MM.1S (cell line): ENCODE results near the gene IGSF10.

ENCODE experiments used
- DNase-seq: peaks from one replicate; pipeline ENCODE4 v3.0.0-alpha.2; 2015
- H2AFZ ChIP-seq: fragments of 300-600 bp; sonication (generic); 2 replicates; pipeline ENCODE4 v1.6.0; 2016; ENCODE audit warnings: antibody characterized with exemption, low read length
- H3F3A ChIP-seq: fragments of 300-600 bp; sonication (generic); 2 replicates; pipeline ENCODE4 v1.6.1; 2016; ENCODE audit warnings: mild to moderate bottlenecking, antibody characterized with exemption, low read length, moderate library complexity, mixed read lengths; ENCODE audit not compliant: insufficient read depth
- H3K27ac ChIP-seq: fragments of 300-600 bp; sonication (generic); 2 replicates; pipeline ENCODE4 v1.5.1; 2016; ENCODE audit warnings: mild to moderate bottlenecking, low read length
- H3K27me3 ChIP-seq: fragments of 300-600 bp; sonication (generic); replicated peaks from 2 replicates; pipeline ENCODE4 v1.6.0; 2016; ENCODE audit warnings: low read length; ENCODE audit not compliant: insufficient read depth
- H3K36me3 ChIP-seq: fragments of 300-600 bp; sonication (generic); replicated peaks from 2 replicates; pipeline ENCODE4 v1.6.1; 2016; ENCODE audit warnings: mild to moderate bottlenecking, low read length, mixed read lengths; ENCODE audit not compliant: insufficient read depth
- H3K4me1 ChIP-seq: fragments of 300-600 bp; sonication (generic); 2 replicates; pipeline ENCODE4 v1.6.1; 2016; ENCODE audit warnings: low read length, mixed read lengths
- H3K4me2 ChIP-seq: fragments of 300-600 bp; sonication (generic); 2 replicates; pipeline ENCODE4 v1.6.0; 2016; ENCODE audit warnings: low read depth, low read length
- H3K4me3 ChIP-seq: fragments of 300-600 bp; sonication (generic); 2 replicates; pipeline ENCODE4 v1.5.1; 2016; ENCODE audit warnings: low read length, mixed read lengths
- H3K79me2 ChIP-seq: fragments of 300-600 bp; sonication (generic); 2 replicates; pipeline ENCODE4 v1.6.1; 2016; ENCODE audit warnings: mixed run types, low read length, mixed read lengths
- H3K9ac ChIP-seq: fragments of 300-600 bp; sonication (generic); 2 replicates; pipeline ENCODE4 v1.6.1; 2016; ENCODE audit warnings: low read length, mixed read lengths
- H3K9me2 ChIP-seq: fragments of 300-600 bp; sonication (generic); replicated peaks from 2 replicates; pipeline ENCODE4 v1.6.1; 2016; ENCODE audit warnings: mild to moderate bottlenecking, low read length, mixed read lengths; ENCODE audit not compliant: insufficient read depth
- H3K9me3 ChIP-seq: fragments of 300-600 bp; sonication (generic); replicated peaks from 2 replicates; pipeline ENCODE4 v1.6.1; 2016; ENCODE audit warnings: mild to moderate bottlenecking, low read length, mixed read lengths; ENCODE audit not compliant: insufficient read depth
- H4K20me1 ChIP-seq: fragments of 300-600 bp; sonication (generic); 2 replicates; pipeline ENCODE4 v1.6.1; 2016; ENCODE audit warnings: mild to moderate bottlenecking, low read length, moderate library complexity, mixed read lengths; ENCODE audit not compliant: insufficient read depth
- CTCF ChIP-seq: fragments of 300-600 bp; sonication (generic); IDR thresholded peaks from 2 replicates; pipeline ENCODE4 v1.5.1; 2016; ENCODE audit warnings: antibody characterized with exemption, low read length, mixed read lengths
- EZH2 ChIP-seq: fragments of 300-600 bp; sonication (generic); optimal IDR thresholded peaks from 2 replicates; pipeline ENCODE3; 2017; ENCODE audit warnings: low read depth, mild to moderate bottlenecking, antibody characterized with exemption, low read length, mixed read lengths
- EZH2phosphoT487 ChIP-seq: fragments of 300-600 bp; sonication (generic); IDR thresholded peaks from 2 replicates; pipeline ENCODE4 v1.6.1; 2018; ENCODE audit warnings: antibody characterized with exemption, low read length

IGSF10 gene

DNA sequence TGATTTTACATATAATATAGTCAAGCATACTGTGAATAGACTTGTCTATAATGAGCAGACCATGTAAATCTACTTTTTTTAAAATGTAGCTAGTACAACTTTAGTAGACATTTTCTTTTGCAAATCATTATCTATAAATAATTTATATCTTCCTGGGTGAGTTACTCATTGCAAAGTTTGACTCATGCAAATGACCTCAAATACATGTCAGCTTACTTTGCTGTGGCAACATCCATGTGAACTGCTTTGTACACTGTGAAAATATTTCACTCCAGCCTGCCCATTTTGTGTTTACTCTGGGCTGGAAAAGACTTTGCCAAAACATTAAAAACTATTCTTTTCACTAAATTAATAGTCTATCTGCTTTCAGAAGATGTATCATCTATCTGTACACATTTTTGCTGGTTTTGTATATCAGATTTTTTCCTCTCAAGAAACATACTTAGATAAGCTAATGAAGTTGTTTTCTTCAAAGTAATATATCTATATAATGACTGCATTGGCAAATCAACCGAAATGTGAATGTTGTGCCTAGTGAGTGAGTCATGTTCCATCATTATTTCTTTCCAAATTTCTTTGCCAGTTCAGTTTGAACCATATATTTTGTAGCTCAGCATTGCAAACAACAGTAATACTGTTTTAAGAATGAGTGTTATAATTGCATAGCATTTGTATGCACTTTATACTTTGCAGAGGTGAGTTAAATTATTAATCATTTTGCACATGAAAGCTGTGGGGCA lies 26.5 kb downstream of the IGSF10 start:
- H2AFZ ChIP-seq: no peak overlapping the region
- no peak overlapping the region for H3K9ac ChIP-seq
- no peaks in the 10 kb centered on the region for H3K36me3 ChIP-seq
- H3K9me2 ChIP-seq: no peaks in the 10 kb centered on the region
- TF ChIP-seq EZH2phosphoT487 (no peak), CTCF (no peak), EZH2 (no peak)
- no peaks in the 10 kb centered on the region for H3F3A ChIP-seq
- no peaks in the 10 kb centered on the region for H3K4me1 ChIP-seq
- H4K20me1 ChIP-seq: no peaks in the 10 kb centered on the region
- no peak overlapping the region for H3K4me3 ChIP-seq
- H3K79me2 ChIP-seq: no peaks in the 10 kb centered on the region
- H3K27ac ChIP-seq: no peak overlapping the region
- H3K9me3 ChIP-seq: no peaks in the 10 kb centered on the region
- no peak for DNase-seq
- H3K4me2 ChIP-seq: no peak overlapping the region
- H3K27me3 ChIP-seq: no peaks in the 10 kb centered on the region

GRCh38 chr3:151432616-151433372 lies 28.1 kb downstream of the IGSF10 start:
- Histone ChIP-seq H3K9me2 (no peaks in the 10 kb centered on the region), H3K27ac (no peak overlapping the region), H3K79me2 (no peaks in the 10 kb centered on the region), H2AFZ (no peak overlapping the region), H3K9ac (no peak overlapping the region), H3K27me3 (no peaks in the 10 kb centered on the region), H4K20me1 (no peaks in the 10 kb centered on the region), H3K4me3 (no peak overlapping the region), H3K9me3 (no peaks in the 10 kb centered on the region), H3K36me3 (no peaks in the 10 kb centered on the region), H3K4me2 (no peak overlapping the region), H3F3A (no peaks in the 10 kb centered on the region), H3K4me1 (no peaks in the 10 kb centered on the region)
- DNase-seq: no peak
- no peak for TF ChIP-seq EZH2phosphoT487
- no peak for TF ChIP-seq CTCF
- TF ChIP-seq EZH2: no peak

DNA sequence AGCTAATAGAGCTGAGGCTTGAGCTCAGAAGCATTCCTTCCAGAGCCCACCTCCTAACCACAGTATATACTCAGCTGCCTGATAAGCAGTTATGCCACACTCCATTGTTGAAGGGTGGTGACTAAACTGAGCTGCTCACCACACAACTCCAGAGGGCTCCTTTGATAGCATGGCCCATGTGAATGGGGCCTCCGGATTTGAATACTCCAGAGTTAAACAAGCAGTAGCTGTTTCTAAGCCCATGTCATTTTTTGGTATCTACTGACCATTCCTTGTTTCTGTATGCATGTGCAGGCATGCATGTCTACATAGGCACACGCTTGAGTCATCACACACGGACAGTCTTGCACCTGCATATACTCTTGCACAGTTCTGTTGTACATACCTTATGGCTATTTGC lies 28.9 kb downstream of the IGSF10 start:
- no peaks in the 10 kb centered on the region for H3K27me3 ChIP-seq
- TF ChIP-seq CTCF: no peak
- no peak for TF ChIP-seq EZH2phosphoT487
- TF ChIP-seq EZH2: no peak
- H3K4me3 ChIP-seq: no peak overlapping the region
- no peaks in the 10 kb centered on the region for H3K9me2 ChIP-seq
- no peaks in the 10 kb centered on the region for H3K79me2 ChIP-seq
- H3K27ac ChIP-seq: no peak overlapping the region
- no peaks in the 10 kb centered on the region for H3K36me3 ChIP-seq
- H3K4me1 ChIP-seq: no peaks in the 10 kb centered on the region
- H3K4me2 ChIP-seq: no peak overlapping the region
- no peak for DNase-seq
- no peaks in the 10 kb centered on the region for H3F3A ChIP-seq
- H3K9me3 ChIP-seq: no peaks in the 10 kb centered on the region
- H4K20me1 ChIP-seq: no peaks in the 10 kb centered on the region
- H2AFZ ChIP-seq: no peak overlapping the region
- no peak overlapping the region for H3K9ac ChIP-seq
